Measurements from ENCODE around the gene NEU2. TPM values are rescaled to one million over a fixed set of nuclear protein-coding genes. Genes with fewer than 3 reads are reported as not detected.

NEU2 gene
- total RNA-seq, 1 donor from 2014 or later: not detected

- Histone ChIP-seq H3K4me1 (no peaks in the 10 kb centered on the region), H3K36me3 (no peaks in the 10 kb centered on the region), H3K9me3 (no peaks in the 10 kb centered on the region), H3K27ac (no peak overlapping the region), H3K4me3 (no peak overlapping the region), H3K27me3 (ENCODE audit: low read depth) (no peaks in the 10 kb centered on the region)
- no peak for TF ChIP-seq CTCF (IDR thresholded peaks at IDR 0.05)
- ATAC-seq (no peak), DNase-seq (no peak)
- intact Hi-C loops (cut with DNase I): no loop called here
These were observed 31.4 kb upstream of the NEU2 start for GRCh38 chr2:233000886-233001750.

- Histone ChIP-seq H3K4me3 (no peak overlapping the region), H3K27me3 (ENCODE audit: low read depth) (no peaks in the 10 kb centered on the region), H3K9me3 (no peaks in the 10 kb centered on the region), H3K36me3 (no peaks in the 10 kb centered on the region), H3K4me1 (no peaks in the 10 kb centered on the region), H3K27ac (no peak overlapping the region)
- intact Hi-C loops (cut with DNase I): no loop called here
- ATAC-seq: no peak
- no peak for TF ChIP-seq CTCF (IDR thresholded peaks at IDR 0.05)
- DNase-seq: no peak
These were observed 29.4 kb upstream of the NEU2 start for GRCh38 chr2:233002829-233003657.

- no peak for ATAC-seq
- intact Hi-C loops (cut with DNase I): no loop called here
These were observed 28.6 kb upstream of the NEU2 start for GRCh38 chr2:233003658-233004555.

DNA sequence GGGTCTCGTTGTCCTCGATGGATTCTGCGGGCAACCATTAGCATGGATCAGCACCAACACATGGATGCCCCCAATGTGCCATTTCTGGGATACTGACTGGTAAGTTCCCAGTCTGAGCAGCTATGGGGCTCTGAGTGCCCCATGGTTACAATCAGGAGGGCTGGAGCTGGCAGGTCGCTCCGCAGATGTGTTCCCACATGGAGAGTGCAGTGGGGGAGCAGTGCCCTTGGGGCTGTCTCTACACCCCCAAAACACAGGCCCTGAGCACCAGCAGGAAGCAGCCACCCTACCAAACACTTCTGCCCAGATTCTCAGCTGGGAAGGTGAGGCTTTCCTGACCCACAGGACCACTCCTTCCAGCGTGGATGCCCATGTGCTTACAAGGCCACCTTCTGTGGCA lies 27.4 kb upstream of the NEU2 start:
- Histone ChIP-seq H3K4me3 (no peak overlapping the region), H3K36me3 (no peaks in the 10 kb centered on the region), H3K27ac (no peak overlapping the region), H3K27me3 (ENCODE audit: low read depth) (no peaks in the 10 kb centered on the region), H3K4me1 (no peaks in the 10 kb centered on the region), H3K9me3 (no peaks in the 10 kb centered on the region)
- ATAC-seq (no peak), DNase-seq (no peak)
- intact Hi-C loops (cut with DNase I): no loop called here
- TF ChIP-seq CTCF (IDR thresholded peaks at IDR 0.05): no peak

More at GRCh38 chr2:233003658-233004555, 28.6 kb upstream of the NEU2 start:
- no peak for DNase-seq
- no peaks in the 10 kb centered on the region for H3K27me3 ChIP-seq (ENCODE audit: low read depth)
- H3K9me3 ChIP-seq: no peaks in the 10 kb centered on the region
- H3K27ac ChIP-seq: no peak overlapping the region
- no peaks in the 10 kb centered on the region for H3K4me1 ChIP-seq
- H3K4me3 ChIP-seq: no peak overlapping the region
- no peaks in the 10 kb centered on the region for H3K36me3 ChIP-seq
- no peak for TF ChIP-seq CTCF (IDR thresholded peaks at IDR 0.05)

GRCh38 chr2:233006648-233007047 lies 25.8 kb upstream of the NEU2 start:
- H3K27me3 ChIP-seq (ENCODE audit: low read depth): no peaks in the 10 kb centered on the region
- H3K4me1 ChIP-seq: no peaks in the 10 kb centered on the region
- H3K36me3 ChIP-seq: no peaks in the 10 kb centered on the region
- no peak for ATAC-seq
- no peak for TF ChIP-seq CTCF (IDR thresholded peaks at IDR 0.05)
- H3K4me3 ChIP-seq: no peak overlapping the region
- H3K9me3 ChIP-seq: no peaks in the 10 kb centered on the region
- intact Hi-C loops (cut with DNase I): no loop called here
- no peak for DNase-seq
- no peak overlapping the region for H3K27ac ChIP-seq
